ENCODE measurements around the gene GLB1L. TPM values are rescaled to one million over a fixed set of nuclear protein-coding genes. Genes with fewer than 3 reads are reported as not detected.

The GLB1L gene
- total and polyA plus RNA-seq, 3 experiments from 2014 or later = 0.99 to 3.5 (median 2.6) TPM

DNA sequence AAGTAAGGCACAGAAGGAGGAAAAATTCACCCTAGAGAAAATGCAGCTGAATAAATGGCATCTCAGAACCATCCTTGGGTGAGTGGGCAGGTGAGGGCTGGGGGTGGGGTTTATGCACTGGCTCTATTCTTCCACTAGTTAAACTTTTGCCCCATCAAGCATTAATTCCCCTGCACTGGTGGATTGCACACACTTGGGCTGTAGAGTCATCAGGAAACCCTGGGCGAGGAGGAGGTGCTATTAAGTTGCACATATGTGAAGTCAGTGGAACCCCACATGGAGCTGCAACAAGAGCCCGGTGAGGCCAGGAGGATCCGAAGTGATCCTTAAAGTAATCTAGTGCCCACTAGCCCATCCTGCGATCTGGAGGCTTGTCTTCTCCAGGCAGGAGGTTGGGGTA, 27.1 kb upstream of the GLB1L start:
- H3K36me3 ChIP-seq (ENCODE audit: insufficient read depth, low read length) = no peaks in the 10 kb centered on the region
- H3K27me3 ChIP-seq (ENCODE audit: insufficient read depth, low read length, poor library complexity, severe bottlenecking) = no peaks in the 10 kb centered on the region
- H3K4me3 ChIP-seq (ENCODE audit: low read length) = no peak overlapping the region
- Mint-ChIP-seq H3K27me3 (no peaks in the 10 kb centered on the region), H3K9me3 (no peaks in the 10 kb centered on the region), H3K4me3 (no peak overlapping the region), H3K27ac (peak overlapping the region in 2 of 8 donors; percentile 3 to 88), H3K36me3 (no peaks in the 10 kb centered on the region), H3K4me1 (peaks cover 1 to 4% (median 3%) of the 10 kb centered on the region in 3 donors)
- ChIA-PET POLR2A (no interaction called here), CTCF (interaction anchor here (14.9 kb wide), 1 partner anchor 20 kb away, joined by 258 read pairs; no protein-coding TSS in a partner anchor)
- peaks cover 2% of the 10 kb centered on the region for H3K4me1 ChIP-seq (ENCODE audit: insufficient read depth, low read length)
- no peak overlapping the region for H3K27ac ChIP-seq (ENCODE audit: low read depth, low read length)
- DNase-seq = no peak
- no peaks in the 10 kb centered on the region for H3K9me3 ChIP-seq (ENCODE audit: low read length)

DNA sequence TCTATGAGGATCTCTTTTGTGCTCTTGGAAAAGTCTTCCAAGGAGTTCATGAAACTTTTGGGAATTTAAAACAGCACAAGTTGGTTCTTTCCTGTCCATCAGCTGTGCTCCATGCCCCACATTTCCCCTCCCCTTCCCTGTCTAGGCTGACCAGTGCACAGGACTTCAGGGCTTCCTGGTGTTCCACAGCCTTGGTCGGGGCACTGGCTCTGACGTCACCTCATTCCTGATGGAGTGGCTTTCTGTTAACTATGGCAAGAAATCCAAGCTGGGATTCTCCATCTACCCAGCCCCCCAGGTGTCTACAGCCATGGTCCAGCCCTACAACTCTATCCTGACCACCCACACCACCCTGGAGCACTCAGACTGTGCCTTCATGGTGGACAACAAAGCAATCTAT, 25.8 kb upstream of the GLB1L start:
- Histone ChIP-seq H3K4me1 (ENCODE audit: insufficient read depth, low read length) (no peaks in the 10 kb centered on the region), H3K27me3 (ENCODE audit: insufficient read depth, low read length, poor library complexity, severe bottlenecking) (no peaks in the 10 kb centered on the region), H3K27ac (ENCODE audit: low read depth, low read length) (no peak overlapping the region), H3K4me3 (ENCODE audit: low read length) (no peak overlapping the region), H3K9me3 (ENCODE audit: low read length) (no peaks in the 10 kb centered on the region), H3K36me3 (ENCODE audit: insufficient read depth, low read length) (no peaks in the 10 kb centered on the region)
- ChIA-PET CTCF (interaction anchor here (1.4 to 3.1 kb wide), 2 partner anchors 9 to 24 kb away, joined by 4 to 15 read pairs; no protein-coding TSS in a partner anchor), POLR2A (no interaction called here)
- H3K4me3 Mint-ChIP-seq = no peak overlapping the region
- H3K27ac Mint-ChIP-seq = peak overlapping the region in 1 of 8 donors; percentile 13
- no peaks in the 10 kb centered on the region for H3K4me1 Mint-ChIP-seq
- no peak for DNase-seq
- H3K36me3 Mint-ChIP-seq = no peaks in the 10 kb centered on the region
- H3K9me3 Mint-ChIP-seq = no peaks in the 10 kb centered on the region
- no peaks in the 10 kb centered on the region for H3K27me3 Mint-ChIP-seq

DNA sequence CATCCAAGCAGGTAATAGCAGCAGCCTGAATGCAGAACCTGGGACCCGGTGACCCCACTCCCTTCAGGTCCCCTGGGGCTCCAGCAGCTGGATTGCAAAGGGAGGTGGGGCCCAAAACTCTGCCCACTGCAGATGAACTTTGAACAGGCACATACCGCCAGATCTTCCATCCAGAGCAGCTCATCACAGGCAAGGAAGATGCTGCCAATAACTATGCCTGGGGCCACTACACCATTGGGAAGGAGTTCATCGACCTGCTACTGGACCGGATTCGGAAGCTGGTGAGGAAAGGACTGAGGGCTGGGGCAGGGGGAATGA, 24.8 kb upstream of the GLB1L start:
- POLR2A ChIA-PET = no interaction called here

DNA sequence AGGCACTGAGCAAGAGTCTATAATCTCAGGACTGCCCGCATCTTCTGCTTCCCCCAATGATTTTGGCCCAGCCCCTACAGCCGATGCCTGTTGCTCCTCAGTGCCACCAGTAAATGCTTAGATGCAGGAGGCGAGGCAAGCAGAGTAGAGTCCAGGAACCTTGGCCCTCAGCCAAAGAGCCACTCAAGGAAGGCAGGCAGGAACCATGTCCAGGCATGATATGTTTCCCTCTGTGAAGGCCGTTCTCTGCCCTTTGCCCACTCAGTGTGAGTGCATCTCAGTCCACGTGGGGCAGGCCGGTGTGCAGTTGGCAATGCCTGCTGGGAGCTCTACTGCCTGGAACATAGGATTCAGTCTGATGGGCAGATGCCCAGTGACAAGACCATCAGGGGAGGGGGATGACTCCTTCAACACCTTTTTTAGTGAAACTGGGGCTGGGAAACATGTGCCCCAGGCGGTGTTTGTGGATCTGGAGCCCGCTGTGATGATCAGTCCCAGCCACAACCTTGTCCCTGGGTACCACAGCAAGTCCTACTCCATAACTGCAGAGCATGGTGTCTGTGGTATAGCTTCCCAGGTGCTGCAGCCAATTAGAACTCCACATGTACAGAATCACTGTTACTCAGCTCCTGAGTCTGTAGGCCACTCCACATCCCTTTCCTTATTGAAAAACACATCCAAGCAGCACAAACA, 24.3 kb upstream of the GLB1L start:
- CTCF ChIA-PET = interaction anchor here (0.8 to 3.1 kb wide), 4 partner anchors 8 to 63 kb away, joined by 3 to 15 read pairs (median 4); partner anchors contain the start of genes DNAJB2 and ZFAND2B
- Mint-ChIP-seq H3K27me3 (no peaks in the 10 kb centered on the region), H3K27ac (peak overlapping the region in 1 of 8 donors; percentile 25), H3K9me3 (no peaks in the 10 kb centered on the region), H3K36me3 (no peaks in the 10 kb centered on the region), H3K4me3 (no peak overlapping the region), H3K4me1 (no peaks in the 10 kb centered on the region)
- Histone ChIP-seq H3K9me3 (ENCODE audit: low read length) (no peaks in the 10 kb centered on the region), H3K36me3 (ENCODE audit: insufficient read depth, low read length) (no peaks in the 10 kb centered on the region), H3K27me3 (ENCODE audit: insufficient read depth, low read length, poor library complexity, severe bottlenecking) (no peaks in the 10 kb centered on the region), H3K4me3 (ENCODE audit: low read length) (no peak overlapping the region), H3K27ac (ENCODE audit: low read depth, low read length) (no peak overlapping the region), H3K4me1 (ENCODE audit: insufficient read depth, low read length) (no peaks in the 10 kb centered on the region)
- DNase-seq = no peak
- POLR2A ChIA-PET = no interaction called here

More for the DNA sequence above, 24.8 kb upstream of the GLB1L start:
- H3K4me1 Mint-ChIP-seq = no peaks in the 10 kb centered on the region
- H3K36me3 Mint-ChIP-seq = no peaks in the 10 kb centered on the region
- Histone ChIP-seq H3K9me3 (ENCODE audit: low read length) (no peaks in the 10 kb centered on the region), H3K4me1 (ENCODE audit: insufficient read depth, low read length) (no peaks in the 10 kb centered on the region), H3K27me3 (ENCODE audit: insufficient read depth, low read length, poor library complexity, severe bottlenecking) (no peaks in the 10 kb centered on the region), H3K27ac (ENCODE audit: low read depth, low read length) (no peak overlapping the region), H3K4me3 (ENCODE audit: low read length) (no peak overlapping the region), H3K36me3 (ENCODE audit: insufficient read depth, low read length) (no peaks in the 10 kb centered on the region)
- CTCF ChIA-PET = interaction anchor here (0.8 to 3.1 kb wide), 4 partner anchors 8 to 63 kb away, joined by 3 to 15 read pairs (median 4); partner anchors contain the start of genes DNAJB2 and ZFAND2B
- DNase-seq = no peak
- H3K27ac Mint-ChIP-seq = no peak overlapping the region
- H3K27me3 Mint-ChIP-seq = no peaks in the 10 kb centered on the region
- H3K9me3 Mint-ChIP-seq = no peaks in the 10 kb centered on the region
- H3K4me3 Mint-ChIP-seq = no peak overlapping the region

DNA sequence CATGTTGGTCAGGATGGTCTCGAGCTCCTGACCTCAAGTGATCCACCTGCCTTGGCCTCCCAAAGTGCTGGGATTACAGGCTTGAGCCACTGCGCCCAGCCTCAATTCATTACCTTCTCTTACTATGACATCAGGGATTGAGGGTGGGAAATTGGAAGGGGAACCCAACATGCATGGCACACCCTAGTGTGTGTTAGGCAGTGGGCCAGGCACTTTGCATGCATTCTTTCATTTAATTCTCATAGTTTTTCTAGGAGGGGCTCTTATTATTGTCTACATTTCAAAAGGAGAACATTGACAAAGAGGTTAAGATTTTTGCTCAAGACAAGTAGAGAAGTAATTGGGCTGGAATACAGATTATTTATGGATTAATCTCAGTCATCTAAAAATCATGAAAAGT, 23.1 kb upstream of the GLB1L start:
- H3K9me3 ChIP-seq (ENCODE audit: low read length) = no peaks in the 10 kb centered on the region
- no peaks in the 10 kb centered on the region for H3K36me3 Mint-ChIP-seq
- no peaks in the 10 kb centered on the region for H3K9me3 Mint-ChIP-seq
- H3K4me3 ChIP-seq (ENCODE audit: low read length) = no peak overlapping the region
- no peak overlapping the region for H3K4me3 Mint-ChIP-seq
- H3K27ac Mint-ChIP-seq = peak overlapping the region in 1 of 8 donors; percentile 69
- H3K4me1 Mint-ChIP-seq = no peaks in the 10 kb centered on the region
- peak in 1 of 5 donors; percentile 25 for DNase-seq
- H3K27ac ChIP-seq (ENCODE audit: low read depth, low read length) = no peak overlapping the region
- no peaks in the 10 kb centered on the region for H3K36me3 ChIP-seq (ENCODE audit: insufficient read depth, low read length)
- ChIA-PET CTCF (interaction anchor here (1.6 to 3.1 kb wide), 3 partner anchors 9 to 26 kb away, joined by 4 to 15 read pairs (median 6); no protein-coding TSS in a partner anchor), POLR2A (no interaction called here)
- H3K4me1 ChIP-seq (ENCODE audit: insufficient read depth, low read length) = no peaks in the 10 kb centered on the region
- H3K27me3 Mint-ChIP-seq = peaks cover 0 to under 1% of the 10 kb centered on the region in 2 donors
- no peaks in the 10 kb centered on the region for H3K27me3 ChIP-seq (ENCODE audit: insufficient read depth, low read length, poor library complexity, severe bottlenecking)

DNA sequence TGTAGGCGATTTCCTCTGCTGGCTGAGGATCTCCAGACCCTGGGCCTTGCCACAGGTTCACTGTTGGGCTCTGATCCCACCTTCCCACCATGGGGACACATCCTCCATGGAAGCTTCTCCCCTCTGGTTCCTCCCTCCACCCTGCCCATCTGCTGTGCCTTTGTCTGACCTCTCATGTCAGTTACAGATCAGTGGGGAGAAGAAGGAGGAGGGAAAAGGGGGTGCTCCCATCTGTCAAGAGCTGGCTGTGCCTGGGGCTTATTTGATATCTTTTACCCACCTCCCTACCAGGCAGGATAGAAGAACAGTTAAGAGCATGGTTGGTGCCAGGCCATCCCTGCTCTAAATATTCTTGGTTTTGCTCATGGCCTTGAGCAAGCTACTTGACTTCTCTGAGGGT, 21.6 kb upstream of the GLB1L start:
- no peak overlapping the region for H3K4me3 ChIP-seq (ENCODE audit: low read length)
- Mint-ChIP-seq H3K9me3 (no peaks in the 10 kb centered on the region), H3K27me3 (peaks cover 3 to 4% of the 10 kb centered on the region in 2 donors), H3K4me3 (no peak overlapping the region), H3K36me3 (no peaks in the 10 kb centered on the region), H3K4me1 (no peaks in the 10 kb centered on the region), H3K27ac (no peak overlapping the region)
- no peaks in the 10 kb centered on the region for H3K27me3 ChIP-seq (ENCODE audit: insufficient read depth, low read length, poor library complexity, severe bottlenecking)
- peak in 1 of 5 donors; percentile 15 for DNase-seq
- CTCF ChIA-PET = interaction anchor here (1.6 to 2.2 kb wide), 2 partner anchors 11 to 17 kb away, joined by 4 to 6 read pairs; no protein-coding TSS in a partner anchor
- no peaks in the 10 kb centered on the region for H3K9me3 ChIP-seq (ENCODE audit: low read length)
- POLR2A ChIA-PET = no interaction called here
- H3K36me3 ChIP-seq (ENCODE audit: insufficient read depth, low read length) = no peaks in the 10 kb centered on the region
- no peak overlapping the region for H3K27ac ChIP-seq (ENCODE audit: low read depth, low read length)
- no peaks in the 10 kb centered on the region for H3K4me1 ChIP-seq (ENCODE audit: insufficient read depth, low read length)

DNA sequence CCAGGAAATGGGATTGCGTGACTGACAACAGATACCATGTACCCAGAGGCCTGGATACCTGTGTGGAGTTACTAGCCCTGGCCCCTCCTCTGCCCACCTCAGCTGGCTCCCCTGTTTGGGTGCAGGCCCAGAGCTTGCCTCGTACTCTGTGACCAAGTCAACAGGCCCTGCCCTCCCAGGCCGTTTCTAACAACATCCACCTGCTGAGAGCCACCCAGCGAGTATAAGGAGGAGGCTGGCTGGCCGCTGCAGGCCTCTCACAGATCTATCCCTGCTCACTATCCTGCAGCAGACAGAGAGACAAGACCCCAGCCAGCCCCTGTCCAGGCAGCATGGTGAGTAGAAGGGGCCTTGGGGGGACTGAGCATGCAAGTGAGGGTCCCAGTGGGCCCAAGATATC, 21.0 kb upstream of the GLB1L start:
- ChIA-PET POLR2A (no interaction called here), CTCF (interaction anchor here (1.0 to 6.7 kb wide), 4 partner anchors 11 to 95 kb away, joined by 3 to 36 read pairs (median 6); partner anchors contain the start of genes DNAJB2, TUBA4A and TUBA4B)
- no peaks in the 10 kb centered on the region for H3K36me3 ChIP-seq (ENCODE audit: insufficient read depth, low read length)
- Mint-ChIP-seq H3K4me3 (no peak overlapping the region), H3K9me3 (no peaks in the 10 kb centered on the region), H3K27ac (peak overlapping the region in 1 of 8 donors; percentile 72), H3K4me1 (no peaks in the 10 kb centered on the region), H3K27me3 (peaks cover 3 to 4% of the 10 kb centered on the region in 2 donors), H3K36me3 (no peaks in the 10 kb centered on the region)
- no peaks in the 10 kb centered on the region for H3K4me1 ChIP-seq (ENCODE audit: insufficient read depth, low read length)
- no peaks in the 10 kb centered on the region for H3K27me3 ChIP-seq (ENCODE audit: insufficient read depth, low read length, poor library complexity, severe bottlenecking)
- no peaks in the 10 kb centered on the region for H3K9me3 ChIP-seq (ENCODE audit: low read length)
- H3K27ac ChIP-seq (ENCODE audit: low read depth, low read length) = no peak overlapping the region
- DNase-seq = peak in 1 of 5 donors; percentile 36
- no peak overlapping the region for H3K4me3 ChIP-seq (ENCODE audit: low read length)

DNA sequence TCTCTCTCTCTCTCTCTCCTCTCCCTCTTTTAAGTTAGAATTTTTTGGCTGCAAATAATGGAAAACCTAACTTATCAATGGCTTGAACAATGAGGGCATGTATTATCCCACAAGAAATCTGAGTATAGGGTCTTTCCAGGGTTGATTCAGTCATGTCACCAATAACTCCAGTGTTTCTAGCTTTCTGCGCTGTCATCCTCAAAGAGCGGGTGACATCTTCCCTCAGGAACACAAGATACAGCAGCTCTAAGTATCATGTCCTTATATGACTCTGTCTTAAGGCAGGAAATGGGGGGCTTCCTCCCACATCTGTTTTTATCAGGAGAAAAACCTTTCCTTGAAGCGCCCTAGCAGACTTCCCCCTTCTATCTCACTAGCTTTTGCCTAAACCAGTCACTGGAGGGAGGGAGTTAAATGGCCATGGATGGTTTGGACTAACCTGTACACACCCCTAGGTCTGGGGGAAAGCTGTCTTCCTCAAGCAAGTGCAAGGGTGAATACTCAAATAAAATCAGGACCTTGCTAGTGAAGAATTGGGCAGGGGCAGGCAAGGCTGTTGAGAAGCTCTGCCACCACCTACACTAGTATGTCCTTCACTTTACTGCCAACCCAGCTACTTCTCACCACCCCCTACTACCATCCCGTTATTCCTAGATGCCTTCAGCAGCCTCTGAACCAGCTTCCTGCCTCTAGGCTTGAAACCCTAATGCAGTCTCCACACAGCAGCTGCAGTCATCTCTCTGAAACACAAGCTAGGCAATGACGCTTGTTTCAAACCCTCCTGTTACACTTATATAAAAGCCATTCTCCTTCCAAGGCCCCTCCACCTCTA, 16.0 kb upstream of the GLB1L start:
- H3K27ac Mint-ChIP-seq = no peak overlapping the region
- Histone ChIP-seq H3K9me3 (ENCODE audit: low read length) (no peaks in the 10 kb centered on the region), H3K27me3 (ENCODE audit: insufficient read depth, low read length, poor library complexity, severe bottlenecking) (no peaks in the 10 kb centered on the region), H3K4me1 (ENCODE audit: insufficient read depth, low read length) (no peaks in the 10 kb centered on the region), H3K4me3 (ENCODE audit: low read length) (no peak overlapping the region), H3K36me3 (ENCODE audit: insufficient read depth, low read length) (no peaks in the 10 kb centered on the region), H3K27ac (ENCODE audit: low read depth, low read length) (no peak overlapping the region)
- H3K27me3 Mint-ChIP-seq = peaks cover 4 to 12% of the 10 kb centered on the region in 2 donors
- DNase-seq = peak in 1 of 5 donors; percentile 22
- no peaks in the 10 kb centered on the region for H3K4me1 Mint-ChIP-seq
- H3K36me3 Mint-ChIP-seq = no peaks in the 10 kb centered on the region
- H3K4me3 Mint-ChIP-seq = no peak overlapping the region
- ChIA-PET CTCF (interaction anchor here (1.3 to 6.7 kb wide), 4 partner anchors 9 to 34 kb away, joined by 4 to 36 read pairs (median 6); partner anchors contain the start of genes DNAJB2 and TUBA4B), POLR2A (interaction anchor here (1.0 kb wide), 1 partner anchor 10 kb away, joined by 3 read pairs; no protein-coding TSS in a partner anchor)
- no peaks in the 10 kb centered on the region for H3K9me3 Mint-ChIP-seq

Data from CD8-positive, alpha-beta memory T cell (primary cell).